ENCODE measurements around the gene LIMK1.
A peak's percentile ranks its signal among the peaks of the same experiment; 100 is the strongest.
"Not testable (repeated sequence)": the region's sequence is repeated elsewhere in the genome, so short reads cannot be mapped to it uniquely, and the experiment has no call there.

Gene LIMK1

DNA sequence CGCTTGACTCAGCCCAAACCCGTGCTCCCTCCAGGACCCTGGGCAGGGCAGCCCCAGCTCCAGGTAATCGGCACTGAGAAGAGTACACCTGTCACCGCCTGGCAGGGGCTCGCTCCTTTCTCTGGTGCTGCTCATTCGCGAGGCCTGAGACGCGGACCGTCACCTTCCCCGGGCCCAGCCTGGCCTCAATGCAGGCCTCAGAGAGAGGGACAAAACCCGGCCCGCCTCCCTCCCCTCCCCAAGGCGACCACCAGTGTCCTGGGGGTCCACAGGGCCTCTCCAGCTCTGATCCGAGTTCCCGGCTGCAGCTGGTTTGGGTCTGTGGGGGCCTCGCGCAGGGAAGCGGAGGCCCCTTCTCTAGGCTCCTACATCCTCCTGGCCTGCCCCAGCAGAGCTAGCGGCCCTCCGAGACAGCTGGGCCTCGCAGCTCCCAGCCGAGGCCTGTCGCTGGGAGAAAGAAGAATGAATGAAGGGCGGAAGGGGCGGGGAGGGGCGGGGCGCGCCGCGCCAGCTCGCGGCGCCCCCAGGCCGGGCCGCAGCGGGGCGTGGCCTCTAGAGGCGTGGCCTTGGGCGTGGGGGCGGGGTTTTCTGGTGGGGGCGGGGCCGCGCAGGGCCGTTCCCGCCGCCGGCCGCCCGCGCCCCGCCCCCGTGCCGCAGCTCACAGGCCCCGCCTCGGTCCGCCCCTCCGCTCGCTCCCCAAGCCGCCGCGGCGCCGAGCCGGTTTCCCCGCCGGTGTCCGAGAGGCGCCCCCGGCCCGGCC is at the start of gene LIMK1:
Gene LIMK1 (plus strand): TSS at position 688 of the 760 bp plus-strand sequence. CDS start 187 bp downstream, outside the sequence.
- peak; percentile 87 for DNase-seq

DNA sequence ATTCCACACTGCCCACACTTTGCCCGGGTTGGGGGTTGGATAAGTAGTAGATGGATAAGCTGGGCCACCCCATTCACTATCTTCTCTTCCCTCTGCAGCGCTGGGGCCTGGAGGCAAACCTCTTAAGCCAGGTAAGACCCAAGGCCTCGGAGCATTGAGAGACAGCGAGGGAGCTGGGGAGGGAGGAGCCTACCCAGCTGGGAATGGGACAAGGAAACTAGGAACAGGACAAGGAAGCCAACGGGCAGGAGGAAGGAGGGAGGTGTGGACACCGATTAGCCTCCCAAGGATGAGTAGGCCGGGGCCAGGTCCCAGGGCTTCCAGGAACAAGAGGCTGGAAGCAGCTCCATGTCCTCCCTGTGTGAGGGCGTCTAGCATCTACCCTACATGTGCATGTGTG is 46.0 kb upstream of the LIMK1 start:
- no peak for DNase-seq

DNA sequence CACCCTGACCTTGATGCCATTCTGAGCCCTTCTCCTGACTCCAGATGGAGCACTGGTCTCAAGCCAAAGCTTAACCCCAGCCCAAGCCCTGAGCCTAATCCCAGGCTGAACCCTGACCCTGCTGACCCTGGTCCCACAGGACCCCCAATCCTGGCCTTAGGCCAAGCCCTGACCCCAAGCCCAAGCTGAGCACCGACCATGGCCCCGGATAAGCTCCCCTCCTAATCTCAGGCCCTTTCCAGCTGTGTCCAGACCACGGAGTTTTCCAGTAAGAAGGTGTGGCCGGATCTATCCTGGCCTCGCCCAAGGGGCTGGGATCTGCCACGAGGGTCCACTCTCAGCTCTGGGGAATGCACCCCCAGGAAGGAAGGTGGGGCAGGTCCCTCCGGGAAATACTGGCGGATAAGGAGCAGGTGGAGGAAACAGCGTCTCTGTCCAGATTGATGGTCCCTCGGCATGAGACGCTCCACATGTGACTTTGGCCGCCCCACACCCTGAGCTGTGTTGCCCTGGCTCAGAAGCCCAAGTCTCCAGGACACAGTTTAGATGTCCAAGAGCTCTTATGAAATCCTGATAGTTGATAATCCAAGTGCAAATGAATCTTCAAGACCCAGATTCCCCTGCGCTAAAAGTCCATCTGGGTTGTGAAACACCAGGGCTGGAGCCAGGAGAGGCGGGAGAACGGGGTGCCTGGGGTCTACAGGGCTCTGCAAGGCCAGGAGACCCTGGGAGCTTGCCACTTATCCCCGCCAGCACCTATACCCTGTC is 45.2 kb upstream of the LIMK1 start:
- no peak for DNase-seq

DNA sequence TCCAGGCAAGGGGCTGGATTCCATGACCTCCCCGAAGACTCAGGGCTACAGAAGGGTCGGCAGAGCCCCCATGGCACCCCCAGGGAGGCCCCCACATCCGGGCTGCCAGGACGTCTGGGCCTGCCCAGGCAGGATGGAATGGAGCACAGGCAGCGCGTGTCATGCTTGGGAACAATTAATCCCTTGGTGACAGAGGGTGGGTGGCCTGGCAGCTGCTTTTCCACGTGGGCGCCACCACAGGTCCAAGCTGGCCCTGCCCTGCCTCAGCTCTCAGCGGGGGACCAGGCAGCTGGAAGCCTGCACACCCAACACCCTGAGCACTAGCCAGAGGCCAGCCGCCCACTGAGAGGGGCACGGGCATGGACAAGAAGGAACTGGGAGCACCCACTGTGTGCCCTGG is 44.3 kb upstream of the LIMK1 start:
- no peak for DNase-seq

DNA sequence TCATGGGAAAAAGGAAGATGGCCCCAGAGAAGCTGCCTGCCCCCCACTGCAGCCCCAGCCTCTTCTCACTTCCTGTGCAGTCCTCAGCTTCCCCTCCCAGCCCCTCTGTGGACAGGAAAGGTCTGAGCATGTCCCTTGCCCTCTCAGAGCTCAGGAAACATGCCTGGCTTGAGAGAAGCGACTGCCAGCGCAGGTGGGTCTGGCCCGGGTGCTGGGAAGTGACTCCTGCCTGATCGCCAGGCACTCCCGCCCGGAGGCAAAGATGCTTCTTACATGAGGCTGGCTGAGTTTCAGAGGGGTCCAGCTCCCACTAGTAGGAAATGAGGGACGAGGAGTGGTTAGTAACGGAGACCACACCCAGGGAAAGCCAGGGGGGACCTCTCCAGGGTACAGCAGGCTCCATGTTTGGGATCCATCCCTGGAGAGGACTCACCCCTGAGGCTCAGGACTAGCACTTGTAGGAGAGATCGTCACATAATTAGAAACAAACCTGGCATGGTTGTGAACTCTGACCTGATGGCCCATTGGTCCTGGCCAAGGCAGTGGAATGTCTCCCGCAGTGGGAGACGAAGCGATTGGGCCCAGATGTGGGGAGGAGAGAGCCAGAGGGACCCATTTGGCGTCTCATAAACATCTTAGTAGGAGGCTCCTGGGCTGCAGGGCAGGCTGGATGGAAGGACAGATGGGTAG is 43.4 kb upstream of the LIMK1 start:
- no peak for DNase-seq

DNA sequence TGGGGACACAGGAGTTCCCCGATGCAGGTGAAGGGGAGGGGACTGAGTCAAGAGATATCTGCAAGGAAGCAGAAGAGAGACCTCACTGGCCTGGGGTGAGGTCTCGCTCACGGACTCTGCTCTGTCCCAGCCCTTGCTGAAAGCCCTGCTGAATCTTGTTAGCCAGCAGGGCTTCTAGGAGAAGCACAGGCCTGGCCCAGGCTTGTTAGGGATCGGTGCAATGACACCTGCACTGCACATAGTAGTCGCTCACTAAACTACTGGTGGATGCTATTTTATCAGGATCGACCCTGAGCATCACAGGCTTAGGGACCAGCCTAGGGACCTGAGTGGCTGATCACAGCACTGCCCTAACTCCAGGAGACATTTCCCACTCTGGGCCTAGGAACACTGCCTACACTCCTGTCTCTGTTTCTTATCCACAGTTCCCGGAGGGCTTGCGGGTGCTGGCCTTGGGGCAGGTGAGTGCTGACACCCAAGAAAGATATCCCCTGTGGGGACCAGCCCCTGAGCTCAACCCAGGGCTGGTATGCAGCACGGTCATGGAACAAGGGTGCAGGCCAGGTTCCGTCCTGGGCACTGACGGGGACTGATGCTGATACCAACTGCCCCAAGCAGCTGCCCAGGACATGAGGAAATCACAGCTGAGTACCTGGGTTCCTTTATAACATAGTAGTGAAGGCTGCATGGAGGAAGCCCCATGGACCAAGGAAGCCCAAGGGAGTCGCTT is 42.6 kb upstream of the LIMK1 start:
- DNase-seq: no peak

DNA sequence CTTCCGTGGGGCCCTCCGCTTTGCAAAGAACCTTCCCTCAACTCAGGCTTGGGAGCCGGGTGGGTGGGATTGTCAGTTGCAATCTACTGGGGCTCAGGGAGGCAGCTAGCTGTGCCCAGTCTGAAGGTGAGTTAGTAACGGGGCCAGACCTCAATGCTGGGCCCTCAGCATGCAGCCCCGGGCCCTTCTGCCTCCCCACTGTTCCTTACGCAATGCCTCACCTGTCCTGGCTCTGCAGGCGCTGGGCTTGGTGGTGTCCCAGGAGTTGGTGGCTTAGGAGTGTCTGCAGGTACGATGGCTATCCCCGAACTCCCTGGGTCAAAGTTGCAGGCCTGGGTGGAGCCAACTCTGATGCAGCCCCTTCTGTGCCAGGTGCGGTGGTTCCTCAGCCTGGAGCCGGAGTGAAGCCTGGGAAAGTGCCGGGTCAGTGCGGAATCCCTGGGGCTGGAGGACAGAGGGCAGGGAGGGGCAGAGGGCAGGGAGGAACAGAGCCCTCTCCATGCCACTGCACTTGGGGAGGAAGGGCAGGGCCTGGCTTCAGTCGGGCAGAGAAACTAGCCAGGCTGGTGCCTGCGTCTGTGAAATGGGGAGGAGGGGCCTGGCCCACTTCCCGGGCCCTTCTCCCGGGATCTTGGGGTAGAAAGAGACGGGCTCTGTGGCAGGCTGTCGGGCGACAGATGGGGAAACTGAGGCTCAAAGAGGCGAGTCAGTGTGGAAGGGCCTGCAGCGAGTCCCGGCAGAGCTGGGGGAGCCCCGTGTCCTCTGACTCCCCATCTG is 40.7 kb upstream of the LIMK1 start:
- DNase-seq: no peak

DNA sequence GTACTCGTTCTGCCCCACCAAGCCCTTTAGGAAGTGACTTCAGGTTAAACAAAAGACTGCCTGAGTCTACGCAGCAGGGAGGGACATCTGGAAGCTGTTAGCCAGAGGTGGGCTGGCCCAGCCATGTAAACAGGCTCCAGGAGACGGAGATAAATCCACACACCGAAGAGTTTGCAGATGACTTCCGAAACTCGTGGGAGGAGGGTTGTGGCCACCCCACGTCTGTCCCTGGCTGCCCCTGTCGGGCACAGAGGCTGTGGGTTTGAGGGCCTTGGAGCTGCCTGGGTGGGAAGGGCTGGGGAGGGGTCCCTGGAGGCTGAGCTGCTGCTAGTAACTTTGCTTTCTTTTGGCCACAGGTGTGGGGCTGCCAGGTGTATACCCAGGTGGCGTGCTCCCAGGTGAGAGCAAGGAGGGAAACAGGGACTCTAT is 40.1 kb upstream of the LIMK1 start:
- DNase-seq: no peak

DNA sequence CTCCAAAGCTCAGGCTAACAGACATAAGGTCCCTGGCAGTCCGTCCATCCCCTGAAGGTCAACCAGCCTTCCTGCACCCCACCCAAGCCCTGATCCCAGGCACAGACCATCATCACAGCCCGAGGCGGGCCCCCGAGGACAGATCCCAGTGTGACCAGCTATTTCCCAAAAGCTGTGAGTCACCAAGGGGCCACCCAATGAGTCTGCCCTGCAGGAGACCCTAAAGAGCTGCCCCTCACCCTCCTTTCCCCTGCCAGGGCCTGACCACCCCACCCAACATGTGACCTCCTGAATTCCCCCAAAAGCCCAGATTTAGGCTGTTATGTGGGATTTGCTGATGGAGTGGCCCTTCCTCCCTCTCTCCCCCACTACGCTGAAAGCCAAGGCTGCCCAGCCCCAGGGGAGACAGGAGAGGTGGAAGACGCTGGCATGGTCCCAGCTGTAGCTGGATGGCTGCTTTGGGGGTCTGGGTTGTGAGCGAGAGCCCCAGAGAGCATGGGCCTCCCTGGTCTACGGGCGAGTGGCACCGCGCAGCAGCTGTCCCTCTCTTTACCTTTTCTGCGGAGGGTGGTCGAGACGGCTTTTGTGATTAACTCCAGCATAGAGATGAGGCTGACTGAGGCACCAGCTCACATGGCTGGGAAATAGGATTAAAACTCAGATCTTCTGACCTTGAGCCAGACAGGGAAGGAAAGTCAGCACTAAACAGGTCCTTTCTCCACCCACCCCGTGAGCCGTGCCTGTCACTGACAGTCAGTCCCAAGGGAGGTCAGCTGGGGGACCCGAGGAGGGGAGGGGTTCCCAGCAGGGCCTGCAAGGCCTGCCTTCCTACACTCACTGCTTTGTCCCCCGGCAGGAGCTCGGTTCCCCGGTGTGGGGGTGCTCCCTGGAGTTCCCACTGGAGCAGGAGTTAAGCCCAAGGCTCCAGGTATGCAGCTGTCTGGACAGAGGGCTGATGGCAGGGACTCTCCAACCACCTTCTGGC is 38.9 kb upstream of the LIMK1 start:
- DNase-seq: no peak

DNA sequence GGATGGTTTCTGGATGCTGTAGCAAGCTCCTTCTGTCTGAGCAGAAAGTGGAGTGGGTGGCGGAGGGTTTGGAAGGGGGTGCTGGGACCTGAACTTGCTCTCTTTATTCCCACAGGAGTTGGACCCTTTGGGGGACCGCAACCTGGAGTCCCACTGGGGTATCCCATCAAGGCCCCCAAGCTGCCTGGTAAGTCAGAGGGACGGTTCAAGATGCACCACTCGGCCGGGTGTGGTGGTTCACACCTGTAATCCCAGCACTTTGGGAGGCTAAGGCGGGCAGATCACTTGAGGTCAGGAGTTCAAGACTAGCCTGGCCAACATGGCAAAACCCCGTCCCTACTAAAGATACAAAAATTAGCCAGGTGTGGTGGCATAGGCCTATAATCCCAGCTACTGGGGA is 37.0 kb upstream of the LIMK1 start:
- not testable (repeated sequence) for DNase-seq

DNA sequence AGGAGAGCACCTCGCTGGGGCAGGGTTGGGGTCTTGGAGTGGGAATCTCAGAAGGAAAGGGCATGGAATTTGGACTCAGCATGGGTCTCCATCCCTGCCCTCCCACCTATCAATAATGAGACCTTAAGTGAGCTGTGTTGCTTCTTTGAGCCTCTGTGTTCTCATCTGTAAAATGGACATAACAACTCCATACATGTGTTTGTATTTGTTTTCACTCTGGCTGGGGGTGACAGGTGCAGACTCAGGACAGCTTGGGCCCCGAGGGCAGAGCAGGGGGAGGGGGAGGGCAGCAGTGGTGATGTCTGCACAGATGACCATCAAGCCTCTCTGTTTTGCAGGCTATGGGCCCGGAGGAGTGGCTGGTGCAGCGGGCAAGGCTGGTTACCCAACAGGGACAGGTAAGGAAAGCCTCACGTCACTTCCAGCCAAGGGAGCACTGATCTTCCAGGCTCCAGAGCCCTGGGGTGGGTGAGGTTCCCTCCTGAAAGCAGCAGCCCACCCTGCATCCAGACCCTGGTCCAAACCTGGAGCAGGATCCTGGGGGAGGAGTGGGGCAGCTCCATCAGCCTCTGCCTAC is 35.7 kb upstream of the LIMK1 start:
- no peak for DNase-seq

DNA sequence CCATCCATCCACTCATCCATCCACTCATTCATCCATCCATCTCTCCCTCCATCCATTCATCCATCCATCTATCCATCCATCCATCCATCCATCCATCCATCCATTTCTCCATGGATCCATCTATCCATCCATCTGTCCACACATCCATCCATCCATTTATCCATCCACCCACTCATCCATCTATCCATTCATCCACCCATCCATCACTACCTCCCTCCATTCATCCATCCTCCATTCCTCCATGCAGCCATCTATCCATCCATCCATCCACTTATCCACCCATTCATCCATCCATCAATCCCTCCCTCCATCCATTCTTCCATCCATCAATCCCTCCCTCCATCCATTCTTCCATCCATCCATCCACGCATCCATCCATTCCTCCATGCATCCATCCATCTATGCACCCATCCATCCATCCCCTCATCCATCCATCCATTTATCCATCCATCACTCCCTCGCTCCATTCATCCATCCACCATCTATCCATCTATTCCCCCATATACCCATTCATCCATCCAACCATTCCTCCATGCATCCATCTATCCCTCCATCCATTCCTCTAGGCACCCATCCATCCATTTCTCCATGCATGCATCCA is 34.5 kb upstream of the LIMK1 start:
- no peak for DNase-seq

DNA sequence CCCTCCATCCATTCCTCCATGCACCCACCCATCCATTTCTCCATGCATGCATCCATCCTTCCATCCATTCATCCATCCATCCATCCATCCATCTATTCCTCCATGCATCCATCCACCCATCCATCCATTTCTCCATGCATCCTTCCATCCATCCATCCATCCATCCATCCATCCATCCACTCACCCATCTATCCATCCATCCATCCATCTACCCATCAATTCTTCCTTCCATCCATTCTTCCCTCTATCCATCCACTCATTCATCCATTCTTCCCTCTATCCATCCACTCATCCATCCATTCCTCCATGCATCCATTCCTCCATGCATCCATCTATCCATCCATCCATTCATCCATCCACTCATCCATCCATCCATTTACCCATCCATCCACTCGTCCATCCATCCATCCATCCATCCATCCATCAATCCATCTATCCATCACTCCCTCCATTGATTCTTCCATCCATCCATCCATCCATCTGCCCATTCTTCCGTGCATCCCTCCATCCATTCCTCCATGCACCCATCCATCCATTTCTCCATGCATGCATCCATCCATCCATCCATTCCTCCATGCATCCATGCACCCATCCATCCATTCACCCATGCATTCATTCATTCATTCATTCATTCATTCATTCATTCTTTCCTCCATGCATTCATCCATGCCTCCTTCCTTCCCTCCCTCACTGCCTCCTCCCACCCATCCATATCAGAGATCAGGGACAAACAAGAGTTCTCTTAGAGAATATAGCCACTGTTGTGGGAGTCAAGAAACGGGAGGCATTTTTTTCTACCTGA is 33.4 kb upstream of the LIMK1 start:
- no peak for DNase-seq

DNA sequence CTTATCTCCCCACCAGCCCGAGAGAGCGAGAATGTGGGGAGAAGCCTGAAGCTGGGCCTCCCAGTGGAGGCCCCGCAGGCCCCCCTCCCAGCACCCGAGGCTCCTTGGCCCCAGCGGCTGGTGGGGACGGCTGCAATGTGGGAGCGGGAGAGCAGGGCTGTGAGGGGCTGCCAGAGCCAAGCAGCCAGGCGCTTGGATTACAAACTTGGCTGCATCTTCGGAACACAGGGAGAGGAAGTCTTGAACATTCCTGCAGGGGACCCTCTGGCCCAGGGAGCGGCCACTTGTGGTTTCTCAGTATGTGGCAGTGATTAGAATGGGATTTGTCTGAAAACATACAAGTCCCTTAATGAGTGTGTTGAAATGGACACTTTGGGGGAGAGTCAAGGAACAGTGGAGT is 32.4 kb upstream of the LIMK1 start:
- no peak for DNase-seq

DNA sequence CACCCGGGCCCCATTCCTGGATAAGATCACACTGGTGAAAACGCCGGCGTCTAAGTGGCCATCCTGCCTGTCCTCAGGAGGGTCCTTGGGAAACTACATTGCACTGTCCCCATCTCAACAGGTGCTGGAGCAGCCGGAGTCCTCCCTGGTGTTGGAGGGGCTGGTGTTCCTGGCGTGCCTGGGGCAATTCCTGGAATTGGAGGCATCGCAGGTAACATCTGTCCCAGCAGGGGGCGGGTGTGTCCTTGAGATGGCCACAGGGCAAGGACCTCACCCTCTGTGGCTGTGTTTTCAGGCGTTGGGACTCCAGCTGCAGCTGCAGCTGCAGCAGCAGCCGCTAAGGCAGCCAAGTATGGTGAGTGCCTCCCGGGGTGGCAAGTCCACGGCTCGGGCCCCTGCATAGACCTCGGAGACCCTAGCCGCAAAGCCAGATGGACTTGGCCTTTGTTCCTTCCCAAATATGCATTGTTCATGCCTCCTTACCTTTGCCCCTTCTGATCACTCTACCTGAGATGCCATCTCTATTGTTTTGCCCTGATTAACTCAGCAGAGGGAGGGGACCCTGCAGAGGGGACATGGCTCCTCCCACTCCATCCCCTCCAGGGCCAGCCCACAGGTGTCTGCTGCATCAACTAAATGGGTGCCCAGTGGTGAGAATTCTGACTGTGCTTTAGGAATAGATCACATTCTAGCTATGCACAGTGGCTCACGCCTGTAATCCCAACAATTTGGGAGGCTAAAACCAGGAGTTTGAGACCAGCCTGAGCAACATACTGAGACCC is 31.8 kb upstream of the LIMK1 start:
- peak; percentile 61 for DNase-seq

DNA sequence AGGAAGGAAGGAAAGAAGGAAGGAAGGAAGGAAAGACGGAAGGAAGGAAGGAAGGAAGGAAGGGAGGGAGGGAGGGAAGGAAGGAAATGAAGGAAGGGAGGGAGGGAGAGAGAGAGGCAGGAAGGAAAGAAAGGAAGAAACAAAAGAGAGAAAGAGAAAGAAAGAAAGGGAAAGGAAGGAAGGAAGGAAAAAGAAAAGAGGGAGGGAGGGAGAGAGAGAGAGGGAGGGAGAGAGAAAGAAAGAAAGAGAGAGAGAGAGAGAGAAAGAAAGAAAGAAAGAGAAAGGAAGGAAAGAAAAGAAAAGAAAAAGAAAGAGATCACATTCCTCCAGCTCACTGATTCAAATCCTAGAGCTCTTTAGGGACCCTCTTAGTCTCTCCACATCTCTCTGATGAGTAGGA is 31.0 kb upstream of the LIMK1 start:
- no peak for DNase-seq

DNA sequence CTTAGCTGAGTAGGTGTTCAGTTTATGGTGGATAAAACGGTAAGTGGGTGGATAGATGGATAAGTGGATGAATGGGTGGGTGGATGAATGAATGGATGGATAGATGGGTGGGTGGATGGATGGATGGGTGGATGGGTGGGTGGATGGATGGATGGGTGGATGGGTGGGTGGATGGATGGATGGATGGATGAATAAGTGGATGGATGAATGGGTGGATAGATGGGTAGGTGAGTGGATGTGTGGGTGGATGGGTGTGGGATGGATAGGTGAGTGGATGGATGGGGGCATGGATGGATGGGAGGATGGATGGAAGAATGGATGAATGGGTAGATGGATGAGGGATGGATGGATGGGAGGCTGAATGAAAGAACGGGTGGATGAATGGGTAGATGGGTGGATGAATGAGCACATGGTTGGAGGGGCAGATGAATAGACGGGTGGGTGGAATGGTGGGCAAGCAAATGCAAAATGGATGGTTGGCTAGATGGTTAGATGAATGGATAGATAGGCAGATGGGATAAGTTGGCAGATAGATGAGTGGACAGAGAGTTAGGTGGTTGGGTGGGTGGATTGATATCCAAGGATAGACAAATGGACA is 29.9 kb upstream of the LIMK1 start:
- no peak for DNase-seq
